Esophagus muscularis mucosa (tissue), 4 donors: ENCODE results near the gene ZNF423. TPM values are rescaled to one million over a fixed set of nuclear protein-coding genes. Genes with fewer than 3 reads are reported as not detected.
A peak's percentile ranks its signal among the peaks of the same experiment; 100 is the strongest.

ENCODE experiments used
- DNase-seq: peaks from one replicate; pipeline ENCODE4 v3.0.0-alpha.2; 2017; ENCODE audit errors: extremely low spot score
- H3K27ac ChIP-seq, 4 donors: fragments of 200-600 bp; sonication (generic); replicated peaks in 1 of 4; 1 replicate in 3 of 4; 2 replicates in 1 of 4; pipeline ENCODE4 v1.5.1; 2016 to 2019; ENCODE audit warnings: mild to moderate bottlenecking in 1 of 4
- H3K27me3 ChIP-seq, 4 donors: fragments of 200-600 bp; sonication (generic); one replicate each; pipeline versions ENCODE4 v1.5.1 to v1.6.0; 2016 to 2019
- H3K36me3 ChIP-seq, 4 donors: fragments of 200-600 bp; sonication (generic); one replicate each; pipeline ENCODE4 v1.5.1; 2016 to 2019
- H3K4me1 ChIP-seq, 4 donors: fragments of 200-600 bp; sonication (generic); one replicate each; pipeline ENCODE4 v1.5.1; 2016 to 2019
- H3K4me3 ChIP-seq, 4 donors: fragments of 200-600 bp; sonication (generic); 1 replicate in 2 of 4; 2 replicates in 2 of 4; pipeline ENCODE4 v1.5.1; 2016 to 2019; ENCODE audit warnings: mild to moderate bottlenecking in 4 of 4, moderate library complexity in 1 of 4
- H3K9me3 ChIP-seq, 4 donors: fragments of 200-600 bp; sonication (generic); 1 replicate in 3 of 4; 2 replicates in 1 of 4; pipeline ENCODE4 v1.5.1; 2016 to 2019
- EP300 ChIP-seq: sonication (generic); formaldehyde crosslinking; IDR thresholded peaks from one replicate; pipeline ENCODE4 v1.6.1; 2017; ENCODE audit warnings: antibody characterized with exemption
- POLR2A ChIP-seq: fragments of 450-650 bp; IDR thresholded peaks from one replicate; pipeline ENCODE4 v1.6.1; 2017; ENCODE audit warnings: antibody characterized with exemption, moderate library complexity, mild to moderate bottlenecking, low read depth
- POLR2AphosphoS5 ChIP-seq, 2 donors: sonication (generic); formaldehyde crosslinking; IDR thresholded peaks; one replicate each; pipeline ENCODE4 v1.6.1; 2017; ENCODE audit warnings: antibody characterized with exemption in 2 of 2
- WGBS: methylation state at CpG from one replicate; pipeline ENCODE4 v1.1.5; 2018; 5-methylcytosine and 5-hydroxymethylcytosine counted together
- intact Hi-C: fragments of 100-400 bp; cut with DNase I; formaldehyde crosslinking; loops from one replicate; pipeline ENCODE4 v1.15.1; 2023
- total RNA-seq, 4 donors: library from RNA; depleted of rRNA; stranded (reverse); fragments of >200 nt; gene quantifications; one replicate each; pipeline versions ENCODE4 v1.1.0 to v1.2.1, GENCODE V29; 2016
- TF ChIP-seq, protein P1 (sequence below), 3 experiments: fragments of 200-600 bp in 2 of 3; fragments of 450-650 bp in 1 of 3; sonication (generic) in 2 of 3; IDR thresholded peaks; one replicate each; pipeline ENCODE4 v1.5.1; 2017 to 2019; ENCODE audit warnings: antibody characterized with exemption in 3 of 3, mild to moderate bottlenecking in 2 of 3, moderate library complexity in 1 of 3

ZNF423 gene
- total RNA-seq, 4 donors from 2014 or later: 8.7 to 22.5 (median 10.3) TPM

DNA sequence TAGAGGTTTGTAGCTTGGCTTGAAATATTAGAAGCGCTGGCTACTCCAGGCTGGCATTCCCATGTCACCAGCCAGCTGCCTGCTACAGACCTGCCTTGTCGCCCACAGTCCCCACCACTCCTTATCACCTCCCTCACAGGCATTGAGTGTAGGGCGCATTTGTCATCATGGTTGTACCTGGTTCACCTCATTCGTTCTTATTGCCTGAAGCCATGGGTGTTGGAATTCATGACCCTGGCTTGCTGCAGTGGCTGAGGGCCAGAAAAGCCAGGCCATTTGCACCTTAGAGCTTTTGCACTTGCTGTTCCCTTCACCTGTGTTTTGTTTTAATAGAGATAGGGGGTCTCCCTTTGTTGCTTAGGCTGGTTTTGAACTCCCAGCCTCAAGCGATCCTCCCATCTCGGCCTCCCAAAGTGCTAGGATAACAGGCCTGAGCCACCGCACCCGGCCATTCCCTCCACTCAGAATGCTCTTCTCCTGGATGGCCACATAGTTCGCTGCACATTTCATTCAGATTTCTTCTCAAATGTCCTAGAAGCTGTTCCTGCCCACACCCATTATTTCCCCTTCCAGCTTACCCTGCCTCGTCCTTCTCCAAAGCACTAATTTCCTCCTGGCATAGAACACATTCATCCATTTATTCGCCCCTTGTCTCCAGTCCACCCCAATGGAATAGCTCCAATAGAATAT, 384.7 kb downstream of the ZNF423 start:
- Histone ChIP-seq H3K27me3 (peaks cover 0 to 6% (median 0%) of the 10 kb centered on the region in 4 donors), H3K4me3 (no peak overlapping the region), H3K36me3 (no peaks in the 10 kb centered on the region), H3K9me3 (no peaks in the 10 kb centered on the region), H3K27ac (no peak overlapping the region), H3K4me1 (no peaks in the 10 kb centered on the region)
- intact Hi-C loops: no loop called here
- no peak for TF ChIP-seq POLR2A
- TF ChIP-seq EP300: no peak
- TF ChIP-seq POLR2AphosphoS5 (IDR thresholded peaks at IDR 0.05): no peak
- TF ChIP-seq, protein P1, sequence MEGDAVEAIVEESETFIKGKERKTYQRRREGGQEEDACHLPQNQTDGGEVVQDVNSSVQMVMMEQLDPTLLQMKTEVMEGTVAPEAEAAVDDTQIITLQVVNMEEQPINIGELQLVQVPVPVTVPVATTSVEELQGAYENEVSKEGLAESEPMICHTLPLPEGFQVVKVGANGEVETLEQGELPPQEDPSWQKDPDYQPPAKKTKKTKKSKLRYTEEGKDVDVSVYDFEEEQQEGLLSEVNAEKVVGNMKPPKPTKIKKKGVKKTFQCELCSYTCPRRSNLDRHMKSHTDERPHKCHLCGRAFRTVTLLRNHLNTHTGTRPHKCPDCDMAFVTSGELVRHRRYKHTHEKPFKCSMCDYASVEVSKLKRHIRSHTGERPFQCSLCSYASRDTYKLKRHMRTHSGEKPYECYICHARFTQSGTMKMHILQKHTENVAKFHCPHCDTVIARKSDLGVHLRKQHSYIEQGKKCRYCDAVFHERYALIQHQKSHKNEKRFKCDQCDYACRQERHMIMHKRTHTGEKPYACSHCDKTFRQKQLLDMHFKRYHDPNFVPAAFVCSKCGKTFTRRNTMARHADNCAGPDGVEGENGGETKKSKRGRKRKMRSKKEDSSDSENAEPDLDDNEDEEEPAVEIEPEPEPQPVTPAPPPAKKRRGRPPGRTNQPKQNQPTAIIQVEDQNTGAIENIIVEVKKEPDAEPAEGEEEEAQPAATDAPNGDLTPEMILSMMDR (IDR thresholded peaks at IDR 0.05): no peak
- peak; percentile 88 for DNase-seq
- WGBS: 91% methylated on average over 11 of the region's 11 CpGs

DNA sequence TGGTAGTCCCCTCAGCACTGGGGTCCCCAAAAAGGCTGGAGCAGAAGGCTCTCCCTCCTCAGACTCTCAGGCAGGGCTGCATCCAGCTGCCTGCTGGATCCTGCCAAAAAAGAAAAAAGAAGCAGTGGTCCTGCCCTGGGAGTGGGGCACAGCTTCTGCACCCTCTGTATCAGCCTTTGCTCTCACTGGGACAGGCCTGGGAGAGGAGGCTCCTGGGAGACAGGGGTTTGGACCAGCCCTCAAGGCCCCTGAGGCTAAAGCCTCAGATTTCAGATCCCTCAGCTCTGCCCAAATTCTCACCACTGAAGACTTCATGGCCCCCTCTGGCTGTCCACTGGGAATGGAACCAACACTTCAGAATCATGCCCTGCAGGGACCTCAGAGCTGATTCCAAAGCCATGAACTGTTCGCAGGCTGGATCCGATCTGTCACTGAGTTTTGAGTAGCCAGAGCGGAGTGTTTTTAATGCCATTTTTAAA, 385.4 kb downstream of the ZNF423 start:
- Histone ChIP-seq H3K27me3 (peaks cover 0 to 8% (median 0%) of the 10 kb centered on the region in 4 donors), H3K9me3 (no peaks in the 10 kb centered on the region), H3K36me3 (no peaks in the 10 kb centered on the region), H3K4me3 (no peak overlapping the region), H3K27ac (no peak overlapping the region), H3K4me1 (no peaks in the 10 kb centered on the region)
- TF ChIP-seq POLR2A (no peak), POLR2AphosphoS5 (IDR thresholded peaks at IDR 0.05) (no peak)
- TF ChIP-seq, protein P1 (IDR thresholded peaks at IDR 0.05): no peak
- intact Hi-C loops: no loop called here
- WGBS: 96% methylated on average over 3 of the region's 3 CpGs
- DNase-seq: peak; percentile 81

DNA sequence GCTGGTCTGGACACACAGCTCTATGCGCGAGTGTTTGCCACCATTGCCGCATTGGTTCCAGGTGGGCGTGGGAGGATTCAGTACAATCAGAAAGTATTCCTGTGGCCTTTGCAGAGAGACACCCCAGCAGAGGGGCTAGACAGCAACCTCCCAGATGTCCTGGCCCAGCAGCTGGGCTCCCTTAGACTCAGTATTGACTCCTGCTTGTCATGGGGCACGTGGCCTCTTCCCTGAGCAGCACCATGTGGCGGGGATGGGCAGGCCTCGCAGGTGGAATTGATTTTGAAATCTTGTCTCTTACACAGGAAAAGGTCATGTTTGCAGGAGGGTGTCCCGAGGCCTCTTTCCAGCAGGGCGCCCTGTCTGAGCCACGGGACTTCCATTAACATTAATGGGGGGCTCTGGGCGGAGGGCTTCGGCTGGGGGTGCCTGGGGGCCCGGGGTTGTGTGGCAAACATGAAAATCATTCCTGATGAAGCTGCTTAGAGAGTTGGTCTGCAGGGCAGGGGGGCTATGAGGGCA, 385.9 kb downstream of the ZNF423 start:
- Histone ChIP-seq H3K27ac (no peak overlapping the region), H3K4me3 (no peak overlapping the region), H3K4me1 (peaks cover 0 to under 1% (median 0%) of the 10 kb centered on the region in 4 donors), H3K27me3 (peaks cover 0 to 14% (median 0%) of the 10 kb centered on the region in 4 donors), H3K36me3 (no peaks in the 10 kb centered on the region), H3K9me3 (no peaks in the 10 kb centered on the region)
- 89% methylated on average over 12 of the region's 13 CpGs for WGBS
- TF ChIP-seq EP300 (no peak), POLR2AphosphoS5 (IDR thresholded peaks at IDR 0.05) (no peak), POLR2A (no peak)
- TF ChIP-seq, protein P1 (IDR thresholded peaks at IDR 0.05): no peak
- intact Hi-C loops: no loop called here
- peak; percentile 87 for DNase-seq

DNA sequence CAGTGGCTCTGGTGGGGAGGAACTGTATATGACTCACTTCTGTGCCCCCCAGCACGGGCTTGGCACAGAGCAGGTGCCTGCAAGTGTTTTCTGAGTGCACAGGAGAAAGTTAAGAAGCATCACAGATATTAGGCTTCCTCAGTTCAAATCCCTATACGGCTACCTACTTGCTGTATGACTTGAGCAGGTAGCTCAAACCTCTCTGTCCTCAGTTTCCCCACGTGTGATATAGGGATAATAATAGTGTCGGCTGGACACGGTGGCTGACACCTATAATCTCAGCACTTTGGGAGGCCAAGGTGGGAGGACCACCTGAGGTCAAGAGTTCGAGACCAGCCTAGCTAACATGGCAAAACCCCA, 386.6 kb downstream of the ZNF423 start:
- Histone ChIP-seq H3K27me3 (peaks cover 0 to 21% (median 3%) of the 10 kb centered on the region in 4 donors), H3K9me3 (no peaks in the 10 kb centered on the region), H3K4me3 (no peak overlapping the region), H3K27ac (no peak overlapping the region), H3K36me3 (no peaks in the 10 kb centered on the region), H3K4me1 (peaks cover 0 to 5% (median 0%) of the 10 kb centered on the region in 4 donors)
- intact Hi-C loops: no loop called here
- TF ChIP-seq, protein P1 (IDR thresholded peaks at IDR 0.05): no peak
- TF ChIP-seq POLR2AphosphoS5 (IDR thresholded peaks at IDR 0.05) (no peak), EP300 (no peak), POLR2A (no peak)
- 96% methylated on average over 6 of the region's 6 CpGs for WGBS
- DNase-seq: no peak
